Breast epithelium (tissue), 4 donors: ENCODE results near the gene NTN5. TPM values are rescaled to one million over a fixed set of nuclear protein-coding genes. Genes with fewer than 3 reads are reported as not detected.

Experiments used
- DNase-seq, 2 donors: peaks; one replicate each; pipeline ENCODE4 v3.0.0-alpha.2; 2019; ENCODE audit warnings: low spot score in 2 of 2
- H3K27ac ChIP-seq, 2 donors: fragments of 200-600 bp; sonication (generic) in 1 of 2; one replicate each; pipeline ENCODE4 v1.5.1; 2016 to 2019; ENCODE audit warnings: mild to moderate bottlenecking in 1 of 2
- H3K27me3 ChIP-seq, 2 donors: fragments of 200-600 bp; sonication (generic) in 1 of 2; one replicate each; pipeline versions ENCODE4 v1.5.1 to v1.6.0; 2017 to 2019; ENCODE audit warnings: control low read depth in 1 of 2, mild to moderate bottlenecking in 1 of 2
- H3K36me3 ChIP-seq: fragments of 200-600 bp; one replicate; pipeline ENCODE4 v1.5.1; 2019
- H3K4me1 ChIP-seq, 2 donors: fragments of 200-600 bp; sonication (generic); one replicate each; pipeline ENCODE4 v1.5.1; 2016 to 2019; ENCODE audit warnings: control low read depth in 1 of 2
- H3K4me3 ChIP-seq, 3 donors: fragments of 200-600 bp; sonication (generic); 1 replicate in 2 of 3; 2 replicates in 1 of 3; pipeline ENCODE4 v1.5.1; 2016 to 2019; ENCODE audit warnings: mild to moderate bottlenecking in 3 of 3, moderate library complexity in 2 of 3
- H3K9me3 ChIP-seq, 2 donors: fragments of 200-600 bp; sonication (generic) in 1 of 2; one replicate each; pipeline ENCODE4 v1.5.1; 2016 to 2019; ENCODE audit warnings: control low read depth in 1 of 2
- POLR2A ChIP-seq: fragments of 450-650 bp; IDR thresholded peaks from one replicate; pipeline ENCODE4 v1.6.1; 2016; ENCODE audit warnings: antibody characterized with exemption, mild to moderate bottlenecking, moderate library complexity
- POLR2AphosphoS5 ChIP-seq, 3 donors: sonication (generic); formaldehyde crosslinking; IDR thresholded peaks; one replicate each; pipeline ENCODE4 v1.6.1; 2017; ENCODE audit warnings: antibody characterized with exemption in 3 of 3
- intact Hi-C: fragments of 100-400 bp; cut with DNase I; formaldehyde crosslinking; loops from one replicate; pipeline ENCODE4 v1.15.1; 2023; ENCODE audit warnings: low total_unique reads
- total RNA-seq, 3 donors: library from RNA; depleted of rRNA; stranded (reverse); fragments of >200 nt; gene quantifications; one replicate each; pipeline ENCODE4 v1.1.0, GENCODE V29; 2016
- TF ChIP-seq, protein P1 (sequence below), 3 donors: fragments of 450-650 bp; IDR thresholded peaks; one replicate each; pipeline ENCODE4 v1.5.1; 2016 to 2017; ENCODE audit warnings: antibody characterized with exemption in 3 of 3, mild to moderate bottlenecking in 3 of 3, moderate library complexity in 3 of 3

Gene NTN5
- total RNA-seq: 1 to 10 TPM in 2 of 3 donors, under 1 TPM in 1; 0.64 to 2.9 (median 2.6) TPM

DNA sequence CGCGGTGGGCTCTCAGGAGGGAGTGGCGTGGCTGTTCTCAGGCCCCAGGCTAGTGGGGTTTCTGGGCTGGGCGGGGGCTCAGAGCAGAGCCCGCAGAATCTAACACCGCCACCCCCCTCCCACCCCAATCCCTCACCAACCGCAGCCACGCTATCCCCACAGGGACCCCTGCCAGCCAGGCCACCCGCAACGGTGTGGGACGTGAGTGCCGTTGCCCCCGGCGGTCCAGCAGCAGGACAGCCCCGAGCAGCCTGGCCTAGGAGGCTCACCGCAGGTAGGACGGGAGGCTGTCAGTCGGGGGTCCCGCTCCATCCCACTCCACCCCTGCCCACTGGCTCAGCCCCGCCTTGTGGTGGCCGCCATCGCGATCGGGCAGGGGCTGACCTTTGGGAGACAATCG lies at the start of gene NTN5:
TSS of gene NTN5 (minus strand) at position 24 of the 400 bp plus-strand sequence. CDS start 2,031 bp downstream, outside the sequence.
- H3K36me3 ChIP-seq: no peaks in the 10 kb centered on the region
- H3K4me3 ChIP-seq: no peak within 1 kb of the TSS
- H3K27me3 ChIP-seq: no peaks in the 10 kb centered on the region
- H3K9me3 ChIP-seq: no peaks in the 10 kb centered on the region
- TF ChIP-seq POLR2A (no peak), POLR2AphosphoS5 (IDR thresholded peaks at IDR 0.05) (no peak)
- TF ChIP-seq, protein P1, sequence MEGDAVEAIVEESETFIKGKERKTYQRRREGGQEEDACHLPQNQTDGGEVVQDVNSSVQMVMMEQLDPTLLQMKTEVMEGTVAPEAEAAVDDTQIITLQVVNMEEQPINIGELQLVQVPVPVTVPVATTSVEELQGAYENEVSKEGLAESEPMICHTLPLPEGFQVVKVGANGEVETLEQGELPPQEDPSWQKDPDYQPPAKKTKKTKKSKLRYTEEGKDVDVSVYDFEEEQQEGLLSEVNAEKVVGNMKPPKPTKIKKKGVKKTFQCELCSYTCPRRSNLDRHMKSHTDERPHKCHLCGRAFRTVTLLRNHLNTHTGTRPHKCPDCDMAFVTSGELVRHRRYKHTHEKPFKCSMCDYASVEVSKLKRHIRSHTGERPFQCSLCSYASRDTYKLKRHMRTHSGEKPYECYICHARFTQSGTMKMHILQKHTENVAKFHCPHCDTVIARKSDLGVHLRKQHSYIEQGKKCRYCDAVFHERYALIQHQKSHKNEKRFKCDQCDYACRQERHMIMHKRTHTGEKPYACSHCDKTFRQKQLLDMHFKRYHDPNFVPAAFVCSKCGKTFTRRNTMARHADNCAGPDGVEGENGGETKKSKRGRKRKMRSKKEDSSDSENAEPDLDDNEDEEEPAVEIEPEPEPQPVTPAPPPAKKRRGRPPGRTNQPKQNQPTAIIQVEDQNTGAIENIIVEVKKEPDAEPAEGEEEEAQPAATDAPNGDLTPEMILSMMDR (IDR thresholded peaks at IDR 0.05): no peak
- no peak for DNase-seq
- H3K4me1 ChIP-seq: peaks cover 0 to 7% of the 10 kb centered on the region in 2 donors
- intact Hi-C loops: no loop called here
- no peak within 1 kb of the TSS for H3K27ac ChIP-seq

DNA sequence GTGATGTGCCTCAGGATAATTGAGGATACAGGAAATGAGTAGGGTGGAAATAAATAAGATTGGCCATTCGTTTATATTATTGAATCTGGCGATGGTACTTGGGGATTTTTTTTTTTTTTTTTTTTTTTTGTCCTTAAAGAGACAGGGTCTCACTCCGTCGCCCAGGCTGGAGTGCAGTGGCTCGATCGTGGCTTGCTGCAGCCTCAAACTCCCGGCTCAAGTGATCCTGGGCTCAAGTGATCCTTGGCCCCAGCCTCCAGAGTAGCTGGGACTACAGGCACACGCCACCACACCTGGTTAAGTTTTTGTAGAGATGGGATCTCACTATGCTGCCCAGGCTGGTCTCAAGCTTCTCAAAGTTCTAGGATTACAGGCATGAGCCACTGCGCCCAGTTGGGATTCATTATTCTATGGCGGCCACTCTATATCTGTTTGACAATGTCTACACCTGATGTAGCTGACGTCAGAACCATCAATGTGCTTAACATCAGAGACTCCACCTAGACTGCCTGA lies 49.4 kb upstream of the NTN5 start:
- Histone ChIP-seq H3K36me3 (no peaks in the 10 kb centered on the region), H3K4me1 (peaks cover 0 to under 1% of the 10 kb centered on the region in 2 donors), H3K27me3 (no peaks in the 10 kb centered on the region), H3K9me3 (no peaks in the 10 kb centered on the region), H3K4me3 (no peak overlapping the region), H3K27ac (no peak overlapping the region)
- intact Hi-C loops: no loop called here
- TF ChIP-seq, protein P1 (IDR thresholded peaks at IDR 0.05): no peak
- TF ChIP-seq POLR2A: no peak
- no peak for DNase-seq

GRCh38 chr19:48720613-48721296 lies 47.9 kb upstream of the NTN5 start:
- Histone ChIP-seq H3K36me3 (no peaks in the 10 kb centered on the region), H3K9me3 (no peaks in the 10 kb centered on the region), H3K27ac (peak overlapping the region; percentile 85 to 86), H3K27me3 (no peaks in the 10 kb centered on the region), H3K4me1 (peaks cover 4 to 9% of the 10 kb centered on the region in 2 donors), H3K4me3 (peak overlapping the region; percentile 52 to 67 (median 54))
- intact Hi-C loops: no loop called here
- TF ChIP-seq POLR2AphosphoS5 (IDR thresholded peaks at IDR 0.05) (peak; percentile 83 to 89 (median 89)), POLR2A (no peak)
- DNase-seq: peak; percentile 98 to 99

DNA sequence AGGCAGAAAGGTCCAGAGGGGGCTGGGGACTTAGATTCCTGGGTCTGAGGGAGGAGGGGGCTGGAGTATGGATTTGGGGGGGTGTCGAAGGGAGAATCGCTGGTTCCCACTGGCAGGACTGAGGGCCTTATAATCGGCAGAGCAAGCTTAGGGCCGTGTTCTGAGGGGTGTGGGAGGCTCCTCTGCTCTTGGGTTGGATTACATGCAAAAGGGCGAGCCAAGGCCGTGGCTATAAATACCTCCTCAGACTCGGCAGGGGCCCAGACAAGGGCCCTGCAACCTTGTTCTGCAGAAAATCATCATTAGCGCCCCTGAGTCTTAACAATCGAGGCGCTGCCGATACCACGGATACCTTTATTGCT lies 47.4 kb upstream of the NTN5 start:
- TF ChIP-seq, protein P1 (IDR thresholded peaks at IDR 0.05): no peak
- TF ChIP-seq POLR2A (no peak), POLR2AphosphoS5 (IDR thresholded peaks at IDR 0.05) (no peak)
- Histone ChIP-seq H3K27me3 (no peaks in the 10 kb centered on the region), H3K9me3 (no peaks in the 10 kb centered on the region), H3K36me3 (no peaks in the 10 kb centered on the region), H3K4me3 (peak overlapping the region; percentile 52 to 67 (median 54)), H3K4me1 (peaks cover 4 to 9% of the 10 kb centered on the region in 2 donors), H3K27ac (peak overlapping the region; percentile 85 to 86)
- intact Hi-C loops: no loop called here
- DNase-seq: no peak

DNA sequence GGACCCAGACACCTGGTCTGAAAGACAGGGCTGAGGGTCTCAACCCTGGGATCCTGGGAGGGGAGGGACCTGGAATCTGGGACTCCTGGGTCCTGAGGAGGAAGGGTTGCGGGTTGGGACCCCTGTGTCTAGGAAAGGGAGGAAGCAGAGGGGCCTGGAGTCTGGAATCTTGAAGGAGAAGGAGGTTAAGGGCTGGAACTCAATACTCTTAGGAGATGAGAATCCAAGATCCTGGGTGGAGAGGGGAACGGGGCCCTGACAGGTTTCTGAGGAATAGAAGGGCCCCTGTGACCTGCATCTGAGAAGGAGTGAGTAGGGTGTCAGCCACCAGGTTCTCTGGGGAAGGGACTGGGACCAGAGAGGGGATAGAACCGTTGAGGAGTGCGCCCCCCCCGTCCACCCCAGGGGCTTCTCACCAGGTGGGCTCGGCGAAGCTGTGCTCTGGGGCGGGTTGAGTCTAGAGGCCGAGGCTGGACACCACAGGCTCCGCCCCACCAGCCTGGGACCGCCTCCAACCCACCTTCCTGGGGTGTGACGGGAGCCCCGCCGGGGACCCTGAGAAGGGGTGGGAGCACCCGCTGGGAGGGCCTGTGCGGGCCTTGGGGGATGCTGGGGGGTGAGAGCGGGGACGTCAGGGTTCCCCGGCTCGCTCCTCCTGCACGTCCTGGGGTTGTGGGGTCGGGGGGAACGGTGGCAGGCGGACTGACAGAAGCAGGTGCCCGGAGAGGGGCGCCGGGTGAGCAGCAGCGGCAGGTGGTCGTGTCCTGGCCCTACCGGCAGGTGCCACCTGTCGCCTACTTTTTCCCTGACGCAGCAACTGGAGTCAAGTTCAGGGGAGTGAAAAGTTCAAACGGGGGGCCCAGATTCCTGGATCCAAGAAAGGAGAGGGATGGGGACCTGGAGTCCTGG lies 46.7 kb upstream of the NTN5 start, which contains the start of gene MAMSTR:
TSS of gene MAMSTR (minus strand) at position 463 of the 909 bp plus-strand sequence. CDS start 694 bp downstream, outside the sequence.
- TF ChIP-seq POLR2AphosphoS5 (IDR thresholded peaks at IDR 0.05) (no peak), POLR2A (no peak)
- TF ChIP-seq, protein P1 (IDR thresholded peaks at IDR 0.05): no peak
- no peak for DNase-seq
- Histone ChIP-seq H3K9me3 (no peaks in the 10 kb centered on the region), H3K36me3 (no peaks in the 10 kb centered on the region), H3K4me1 (peaks cover 9% of the 10 kb centered on the region in 2 donors), H3K27me3 (no peaks in the 10 kb centered on the region), H3K4me3 (peak within 1 kb of the TSS; percentile 52 to 67 (median 54)), H3K27ac (peak within 1 kb of the TSS; percentile 85 to 86)
- intact Hi-C loops: no loop called here
